Stimulated activated CD4-positive, alpha-beta T cell treated with anti-CD3 and anti-CD28 coated beads, TNF-alpha, amount 100 ng/mL, for 48 hours (primary cell): ENCODE results near the gene GRID2.

Experiments used
- DNase-seq, 3 donors: peaks; one replicate each; pipeline ENCODE4 v3.0.0-alpha.2; 2020; ENCODE audit warnings: low read depth in 3 of 3

The GRID2 gene

DNA sequence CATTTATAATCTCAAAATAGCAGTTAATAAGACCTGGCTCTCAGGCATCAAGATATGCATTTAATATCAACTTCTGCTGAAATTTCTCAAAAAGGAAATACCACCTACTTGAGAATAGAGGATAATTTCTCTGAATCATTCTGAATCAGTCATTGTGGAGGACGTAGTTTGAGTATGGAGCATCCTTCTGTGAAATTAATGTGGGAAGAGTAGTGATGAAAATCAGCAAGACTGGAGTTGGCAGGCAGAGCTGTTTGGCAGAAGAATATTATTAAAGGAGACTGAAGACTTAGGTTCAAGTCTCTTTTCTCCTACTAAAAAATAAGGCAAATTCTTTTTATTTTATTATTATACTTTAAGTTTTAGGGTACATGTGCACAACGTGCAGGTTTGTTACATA lies 1199.2 kb downstream of the GRID2 start:
- no peak for DNase-seq

DNA sequence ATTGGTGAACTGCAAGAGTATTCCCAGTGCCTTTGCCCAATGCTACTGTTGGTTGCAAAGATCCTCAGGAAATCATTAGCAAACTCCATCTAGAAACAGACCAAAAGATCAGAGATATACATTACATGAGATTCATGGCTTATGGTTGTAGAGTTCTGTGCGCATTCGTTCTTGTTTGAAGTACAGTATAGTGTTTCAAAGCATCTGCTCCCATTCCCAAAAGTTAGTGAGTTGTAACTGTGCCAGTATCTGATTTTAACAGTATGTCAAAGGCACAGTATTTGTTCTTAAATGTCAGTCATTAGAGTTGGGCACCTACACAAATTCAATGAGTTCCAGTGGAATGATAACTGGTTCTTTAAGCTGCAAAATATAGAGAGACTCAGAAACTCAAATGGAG lies 1210.1 kb downstream of the GRID2 start:
- no peak for DNase-seq

DNA sequence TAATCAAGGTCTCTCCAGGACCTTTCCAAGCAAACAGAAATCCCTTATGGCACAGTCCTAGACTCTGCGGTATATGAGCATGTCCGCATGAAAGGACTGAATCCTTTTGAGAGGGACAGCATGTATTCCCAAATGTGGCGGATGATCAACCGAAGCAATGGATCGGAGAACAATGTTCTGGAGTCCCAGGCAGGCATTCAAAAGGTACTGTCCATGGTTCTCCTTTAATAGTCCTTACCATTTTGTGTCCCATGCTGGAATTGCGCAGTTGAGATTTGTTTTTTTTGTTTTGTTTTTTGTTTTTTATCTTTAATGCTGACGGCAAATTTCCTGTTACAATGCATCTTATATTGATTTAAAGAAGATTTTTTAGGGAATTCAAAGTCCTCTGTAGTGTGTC lies 1211.4 kb downstream of the GRID2 start:
- no peak for DNase-seq

DNA sequence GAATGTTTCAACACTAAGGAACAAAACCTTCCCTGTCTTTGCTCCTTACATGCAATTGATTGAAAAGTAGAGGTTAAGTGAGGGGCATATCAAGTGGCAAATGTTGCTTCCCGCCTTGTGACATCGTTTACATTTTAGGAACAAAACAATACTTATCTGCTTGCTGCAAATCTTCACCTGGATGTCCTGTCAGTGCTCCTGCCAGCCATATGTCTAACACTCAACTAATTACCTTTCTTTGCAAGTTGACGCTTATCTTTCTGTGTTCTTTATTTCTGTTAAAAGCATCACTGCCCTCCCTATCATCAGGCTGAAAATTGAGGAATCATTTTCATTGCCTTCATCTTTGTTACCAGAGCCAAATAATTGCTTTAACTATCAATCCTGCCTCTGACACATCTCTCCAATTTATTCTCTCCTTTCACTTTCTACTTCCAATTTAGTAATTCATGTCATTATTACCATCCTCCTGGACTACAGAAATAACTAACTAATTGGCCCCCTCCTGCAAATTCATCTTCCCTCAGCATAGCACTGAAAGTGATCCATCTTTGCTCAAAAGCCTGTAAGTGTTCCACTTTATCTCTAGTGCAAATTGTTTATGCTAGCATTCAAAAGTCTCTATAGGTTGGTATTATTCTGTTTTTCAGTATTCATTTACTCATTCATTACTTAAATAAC lies 1226.1 kb downstream of the GRID2 start:
- DNase-seq, result no peak

DNA sequence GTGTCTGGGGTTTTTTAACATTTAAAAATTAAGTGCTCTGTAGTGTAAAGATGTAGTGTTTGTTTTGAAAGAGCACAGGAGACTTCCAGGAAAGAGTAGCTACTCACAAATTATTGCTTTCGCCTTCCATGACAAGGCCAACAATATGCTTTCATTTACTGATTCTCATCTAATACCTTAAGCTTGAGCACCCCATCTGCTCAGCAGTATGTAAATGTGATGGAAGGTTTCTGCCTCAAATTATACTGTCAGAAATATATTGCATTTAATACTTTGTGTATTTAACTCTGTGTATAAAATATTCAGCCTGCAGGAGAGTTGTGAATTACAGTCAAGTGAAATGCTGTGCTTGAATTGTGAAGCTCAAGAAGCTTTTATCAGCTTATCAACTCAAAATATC lies 1228.5 kb downstream of the GRID2 start:
- DNase-seq, result no peak

DNA sequence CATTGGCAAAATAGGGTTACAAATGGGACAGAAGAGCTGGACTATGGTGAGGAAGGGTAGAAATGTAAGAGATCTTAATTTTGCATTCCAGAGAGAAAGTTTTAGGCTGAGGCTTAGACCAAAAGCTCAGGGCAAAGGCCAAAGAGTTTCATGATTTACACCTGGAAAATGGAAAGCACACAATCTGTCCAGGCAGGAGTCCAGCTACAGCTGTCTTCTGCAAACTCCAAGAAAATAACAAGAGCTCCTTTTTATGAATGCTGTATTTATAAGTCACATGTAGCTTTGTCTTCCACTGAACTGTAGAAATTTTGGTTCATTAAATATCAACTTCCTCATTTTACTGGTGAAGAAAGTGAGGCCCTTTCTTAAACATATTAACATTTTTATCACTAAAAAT lies 1236.8 kb downstream of the GRID2 start:
- no peak for DNase-seq

DNA sequence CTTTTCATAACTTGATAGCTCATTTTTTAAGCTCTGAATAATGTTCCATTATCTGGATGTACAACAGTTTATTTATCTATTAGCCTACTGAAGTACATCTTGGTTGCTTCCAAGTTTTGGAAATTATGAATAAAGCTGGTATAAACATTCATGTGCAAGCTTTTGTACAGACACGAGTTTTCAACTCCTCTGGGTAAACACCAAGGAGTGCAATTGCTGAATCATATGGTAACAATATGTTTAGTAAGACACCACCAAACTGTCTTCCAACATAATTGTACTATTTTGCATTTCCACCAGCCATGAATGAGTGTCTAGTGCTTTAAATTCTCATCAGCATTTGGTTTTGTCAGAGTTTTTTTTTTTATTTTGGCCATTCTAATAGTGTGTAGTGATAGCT lies 1258.1 kb downstream of the GRID2 start:
- DNase-seq, result no peak

DNA sequence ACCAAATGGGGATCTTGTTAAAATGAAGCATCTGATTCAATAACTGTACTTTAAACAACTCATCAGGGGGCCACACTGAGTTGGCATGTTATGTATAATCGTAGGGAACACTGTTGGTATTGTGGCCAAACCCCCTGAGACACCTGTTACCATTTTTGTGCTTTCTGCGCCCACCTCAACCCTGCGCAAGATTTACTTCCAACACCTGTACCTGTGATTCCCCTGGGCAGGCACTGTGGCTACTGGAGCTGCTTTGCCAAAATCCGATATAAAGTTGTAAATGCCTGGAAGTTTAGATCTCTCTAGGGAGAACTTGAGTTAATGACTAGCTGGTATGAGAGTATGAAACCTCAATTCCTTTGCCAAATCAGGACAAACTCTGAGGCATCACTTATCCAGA lies 1265.0 kb downstream of the GRID2 start:
- DNase-seq, result no peak

DNA sequence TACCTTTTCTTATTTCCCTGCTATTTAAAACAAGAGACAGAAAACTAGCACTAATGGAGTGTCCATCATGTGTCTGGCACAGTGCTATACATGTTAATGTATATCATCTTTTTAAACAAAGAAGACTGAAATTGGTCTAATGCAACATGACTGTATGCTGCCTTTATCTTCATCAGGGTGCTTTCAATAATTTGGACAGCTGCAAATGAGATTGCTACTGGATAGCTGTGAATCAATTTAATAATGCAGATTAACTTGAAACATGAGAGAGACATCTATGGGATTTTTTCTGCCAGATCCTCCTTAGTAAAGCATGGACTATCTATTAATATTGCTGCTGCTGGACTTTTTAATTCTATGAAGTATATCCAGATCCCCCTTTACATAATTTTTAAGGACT lies 1269.5 kb downstream of the GRID2 start:
- no peak for DNase-seq

DNA sequence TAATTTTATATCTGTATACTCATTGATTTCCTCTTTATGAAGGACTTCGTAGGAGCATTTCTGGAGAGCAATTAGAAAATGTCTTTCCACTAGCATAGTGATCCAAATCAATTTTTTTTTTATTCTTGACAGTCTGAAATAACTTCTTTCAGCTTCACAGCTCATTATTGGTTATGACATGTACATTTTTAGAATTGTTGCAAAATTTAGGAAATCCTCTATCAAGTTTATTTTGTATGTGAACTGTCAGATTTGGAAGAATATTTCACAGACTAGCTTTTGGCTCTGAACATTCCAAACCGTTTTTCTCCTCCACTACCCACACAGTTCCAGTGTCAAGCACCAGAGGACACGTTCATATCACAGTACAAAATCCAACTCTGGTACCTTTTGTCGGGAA lies 1275.2 kb downstream of the GRID2 start:
- no peak for DNase-seq

DNA sequence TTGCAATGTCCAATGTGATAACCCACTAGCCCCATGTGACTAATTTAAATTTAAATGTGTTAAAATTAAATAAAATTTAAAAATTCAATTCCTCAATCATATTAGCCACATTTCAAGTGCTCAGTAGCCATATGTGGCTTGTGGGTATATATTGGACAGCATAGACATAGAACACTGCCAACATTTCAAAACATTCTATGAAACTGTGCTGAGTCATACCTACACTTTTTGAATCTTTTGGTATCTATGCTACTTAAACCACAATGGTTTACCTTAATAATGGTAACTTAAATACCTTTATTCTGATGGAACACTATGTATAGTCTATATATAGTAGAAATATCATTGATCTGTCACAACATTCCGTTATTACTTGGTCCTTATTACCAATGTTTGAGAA lies 1301.4 kb downstream of the GRID2 start:
- no peak for DNase-seq

DNA sequence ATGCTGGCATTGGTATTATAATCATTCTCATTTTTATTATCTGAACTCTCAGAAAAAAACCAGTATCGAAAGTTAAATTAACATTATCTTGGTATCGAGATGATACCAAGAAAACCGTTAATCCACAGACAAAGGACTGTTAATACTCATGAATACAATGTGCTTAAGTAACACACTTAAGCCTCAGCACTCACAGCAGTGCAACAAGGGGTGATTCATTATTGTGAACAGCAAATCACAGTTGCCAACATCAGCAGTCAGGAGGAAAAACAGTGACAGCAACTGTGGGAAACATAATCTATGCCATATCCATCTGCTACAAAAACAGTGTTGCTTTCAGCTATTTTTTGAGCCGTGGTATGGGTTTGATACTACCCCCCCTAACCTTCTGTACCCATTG lies 1313.8 kb downstream of the GRID2 start:
- no peak for DNase-seq

DNA sequence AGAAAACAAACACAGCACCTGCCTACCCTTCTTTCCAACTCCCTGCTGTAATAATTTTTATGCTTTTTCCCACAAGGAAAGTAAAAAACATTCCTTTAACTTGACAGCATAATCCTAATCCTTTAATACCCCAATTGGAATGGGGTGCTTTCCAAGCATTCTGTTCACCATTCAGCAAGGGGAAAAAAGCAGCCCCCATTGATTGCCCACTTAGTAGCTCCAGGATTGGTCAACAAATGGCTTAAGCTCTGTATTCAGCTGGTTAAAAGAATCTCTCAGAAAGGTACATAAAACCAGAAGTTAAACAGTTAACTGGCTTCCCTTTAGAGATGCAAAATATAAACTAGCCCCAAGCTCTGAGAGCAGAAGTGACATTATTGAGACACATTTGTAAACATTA lies 1330.0 kb downstream of the GRID2 start:
- no peak for DNase-seq

DNA sequence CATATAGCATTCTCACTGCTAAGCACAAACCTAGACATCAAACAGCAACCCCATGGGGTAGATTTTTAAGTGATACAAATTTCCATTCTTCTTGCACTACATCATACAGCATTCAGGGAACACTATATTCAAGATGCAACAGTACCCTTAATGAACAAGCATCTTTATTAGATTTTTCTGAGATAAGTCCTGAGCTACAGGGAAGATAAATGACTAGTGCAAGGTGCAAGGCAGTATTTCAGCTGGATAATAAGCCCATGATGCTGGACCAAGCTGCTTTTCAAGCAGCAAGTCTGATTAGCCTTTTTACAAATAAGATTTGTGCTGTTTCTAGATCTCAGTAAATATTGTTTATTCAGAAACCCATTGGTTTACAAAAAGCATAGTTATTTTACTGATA lies 1332.2 kb downstream of the GRID2 start:
- no peak for DNase-seq

DNA sequence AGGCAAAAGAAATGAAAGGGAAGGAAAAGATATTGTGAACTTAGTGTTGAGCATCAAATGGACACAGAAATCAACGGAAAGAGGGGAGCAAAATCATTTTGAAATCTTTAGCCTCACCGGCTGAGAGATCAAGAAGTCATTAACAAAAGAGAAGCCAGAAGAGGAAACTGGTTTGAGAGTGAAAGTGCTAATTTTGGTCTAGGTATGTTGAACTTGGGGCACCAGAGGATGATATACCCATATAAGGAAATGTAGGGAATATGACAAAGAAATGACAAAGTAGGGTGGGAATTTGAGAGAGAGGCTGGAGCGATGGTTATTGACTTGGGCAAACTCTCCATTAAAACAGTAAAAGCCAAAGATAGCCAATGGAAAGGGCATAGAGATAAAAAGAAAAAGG lies 1341.4 kb downstream of the GRID2 start:
- no peak for DNase-seq

DNA sequence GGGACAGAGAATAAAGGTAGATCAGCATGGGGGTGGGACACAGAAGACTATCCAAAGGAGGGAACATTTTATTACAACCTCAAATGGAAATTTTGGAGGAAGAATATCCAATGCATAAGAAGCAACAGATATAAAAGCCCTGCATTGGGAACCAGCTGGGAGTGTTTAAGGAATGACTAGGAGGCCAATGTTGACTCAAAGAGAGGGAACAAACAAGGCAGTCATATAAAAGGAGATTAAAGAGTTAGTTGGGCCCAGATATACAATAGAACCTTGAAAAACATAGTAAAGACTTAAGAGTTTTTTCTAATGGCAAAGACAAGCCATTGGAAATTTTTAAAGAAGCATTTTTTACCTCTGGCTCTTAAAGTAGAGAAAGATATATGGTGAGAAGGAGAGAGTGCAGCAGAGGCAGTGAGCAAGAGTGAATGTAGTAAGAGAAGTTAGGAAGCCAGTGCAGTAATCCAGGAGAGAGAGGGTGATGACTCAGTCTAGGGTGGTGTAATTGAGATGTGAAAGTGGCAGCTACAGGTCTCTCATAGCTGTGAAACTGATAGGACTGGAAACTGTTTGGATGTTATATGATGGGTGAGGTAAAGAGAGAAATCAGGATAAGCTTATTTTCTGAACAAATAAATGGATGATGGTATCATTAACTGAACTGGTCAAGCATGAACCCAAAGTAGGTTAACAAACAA lies 1342.6 kb downstream of the GRID2 start:
- no peak for DNase-seq

DNA sequence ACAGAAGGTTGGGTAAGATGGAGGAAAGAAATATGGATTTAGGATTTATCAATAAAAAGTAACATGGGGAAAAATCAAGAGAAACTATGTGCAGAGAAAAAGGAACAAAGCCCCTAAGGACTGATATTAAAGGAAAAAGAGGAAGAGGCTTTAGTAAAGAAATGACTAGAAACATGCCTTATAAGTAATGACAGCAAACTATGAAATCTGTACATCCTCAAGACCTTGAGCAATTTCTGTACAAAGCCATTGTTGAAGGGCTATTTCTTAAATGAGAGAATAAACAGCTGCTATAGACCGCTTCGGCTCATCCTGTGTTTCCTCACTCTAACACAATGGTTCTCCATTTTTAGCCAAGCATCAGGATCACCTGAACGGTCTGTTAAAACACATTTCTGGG lies 1344.5 kb downstream of the GRID2 start:
- no peak for DNase-seq

DNA sequence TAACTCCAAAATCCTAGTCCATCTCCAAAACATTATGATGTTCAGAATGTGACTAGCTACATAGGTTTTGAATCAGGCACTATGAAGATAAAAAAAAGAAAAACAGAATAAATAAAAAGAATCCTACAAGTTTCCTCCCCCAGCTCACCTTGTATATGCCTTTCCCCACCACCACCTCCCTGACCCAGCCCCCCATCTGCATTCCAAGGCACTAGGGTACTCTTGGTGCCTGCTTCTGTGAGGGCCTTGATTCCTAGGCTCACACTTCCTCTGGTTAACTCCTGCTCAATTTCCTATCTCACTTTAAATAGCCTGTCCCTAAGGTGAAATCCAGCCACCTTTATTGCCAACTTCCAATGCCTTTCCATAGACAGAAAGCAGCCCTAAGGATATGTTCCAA lies 1346.1 kb downstream of the GRID2 start:
- no peak for DNase-seq

DNA sequence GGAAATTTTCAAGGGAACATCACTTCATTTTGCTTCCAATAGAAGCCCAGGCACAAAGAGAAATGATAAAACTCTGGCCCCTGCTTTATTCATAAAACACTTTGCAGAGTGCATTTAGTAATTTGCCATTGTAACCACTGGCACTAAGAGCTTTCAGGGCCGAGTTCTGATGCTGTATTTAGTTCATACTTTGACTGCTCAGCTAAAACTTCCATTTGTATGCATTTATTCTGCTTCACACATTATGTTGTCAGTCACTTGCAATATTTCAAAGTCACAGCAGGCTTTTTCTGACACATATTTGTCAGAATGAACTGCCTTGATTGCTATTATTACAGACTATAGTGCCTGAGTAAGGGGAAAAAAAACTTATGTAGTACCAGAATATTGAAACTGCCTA lies 1350.4 kb downstream of the GRID2 start:
- no peak for DNase-seq

DNA sequence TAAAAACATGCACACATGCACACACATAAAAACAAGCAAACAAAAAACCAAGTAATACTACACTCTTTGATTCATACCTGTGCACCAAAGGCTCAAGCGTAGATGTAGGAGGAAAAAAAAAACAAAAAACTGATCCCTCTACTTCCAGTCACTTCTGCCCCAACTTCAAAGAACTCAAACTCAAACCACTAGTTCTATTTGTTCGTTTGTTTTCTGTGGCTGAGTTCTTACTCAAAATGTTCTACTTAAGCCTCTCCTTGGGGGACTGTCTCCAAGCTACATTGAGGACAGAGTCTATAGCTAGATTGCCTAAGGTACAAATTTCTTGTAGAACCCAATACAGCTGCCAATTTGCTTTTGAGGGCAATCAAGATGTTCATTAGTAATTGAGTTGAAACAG lies 1353.8 kb downstream of the GRID2 start:
- DNase-seq, result no peak

DNA sequence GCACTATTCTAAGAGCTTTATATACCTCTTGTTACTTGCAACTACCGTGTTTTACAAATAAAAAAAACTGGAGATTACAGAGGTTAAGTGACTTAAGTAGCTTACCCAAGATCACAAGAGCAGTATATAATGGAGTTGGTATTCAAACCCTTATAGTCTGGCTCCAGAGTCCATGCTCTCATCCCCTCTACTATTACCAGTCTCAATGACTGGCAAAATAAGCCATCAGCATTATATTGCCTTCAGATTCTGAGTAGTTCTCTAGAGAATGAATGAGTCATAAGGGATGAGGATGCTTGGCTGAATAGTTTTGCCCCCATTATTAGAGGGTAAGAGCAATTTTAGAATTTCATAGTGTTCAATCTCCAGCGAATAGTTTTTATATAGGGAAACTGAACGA lies 1354.7 kb downstream of the GRID2 start:
- no peak for DNase-seq

DNA sequence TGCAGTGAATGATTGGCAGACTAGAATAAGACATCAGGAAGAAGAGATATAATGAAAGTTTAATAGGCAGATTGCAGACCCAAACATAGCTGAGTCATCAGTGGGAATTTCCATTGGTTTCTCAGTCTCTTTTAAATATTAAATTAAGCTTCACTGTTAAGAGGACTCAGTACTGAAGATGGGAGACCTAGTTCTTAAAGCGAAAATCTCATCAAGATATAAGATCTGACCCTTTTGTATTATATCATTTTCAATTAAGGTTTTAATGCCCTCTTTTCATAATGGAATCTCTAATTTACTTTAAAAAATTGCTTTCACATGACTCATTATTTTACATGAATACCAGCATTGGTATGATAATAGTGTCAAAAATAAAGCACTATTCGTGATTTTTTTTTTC lies 1355.9 kb downstream of the GRID2 start:
- DNase-seq, result no peak

DNA sequence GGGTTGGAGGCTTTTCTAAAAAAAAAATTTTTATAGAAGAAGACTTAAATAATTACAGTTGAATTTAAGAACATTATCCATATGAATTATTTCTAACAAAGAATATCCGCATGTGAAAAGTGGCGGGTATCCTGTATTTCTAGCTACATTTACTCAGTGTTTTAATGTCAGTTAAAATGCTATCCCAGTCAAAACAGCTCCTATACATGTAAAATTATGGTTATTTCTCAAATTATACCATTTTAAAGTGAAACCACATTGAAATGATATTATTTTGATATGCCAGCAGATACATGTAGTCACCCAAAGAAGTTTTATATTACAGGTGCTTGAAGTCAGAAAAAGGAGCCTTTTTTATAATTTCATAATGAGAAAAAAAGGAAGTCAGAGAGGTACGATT lies 1356.3 kb downstream of the GRID2 start:
- DNase-seq, result no peak

DNA sequence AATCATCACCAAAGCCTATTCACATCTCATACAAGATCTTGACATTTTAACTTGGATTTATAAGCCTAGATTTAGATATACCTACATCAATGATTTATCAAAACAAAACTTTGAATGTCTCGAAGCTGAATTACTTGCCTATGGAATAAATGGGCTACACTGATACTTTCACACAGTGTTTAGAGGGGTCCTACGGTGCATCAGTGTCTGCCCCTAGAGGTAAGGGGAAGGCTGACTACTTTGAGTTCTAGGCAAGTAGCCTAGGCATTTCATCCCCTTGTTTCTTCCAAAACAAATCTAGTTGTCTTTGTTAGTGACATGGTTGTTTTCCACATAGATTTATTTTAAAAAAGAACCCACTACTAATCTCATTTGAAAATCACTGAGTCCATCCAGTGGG lies 1366.7 kb downstream of the GRID2 start:
- DNase-seq, result no peak
